Fibroblast of upper back skin (primary cell): ENCODE measurements around the gene MAGEF1.
A peak's percentile ranks its signal among the peaks of the same experiment; 100 is the strongest.

Experiments used
- DNase-seq: peaks from one replicate; pipeline ENCODE4 v3.0.0-alpha.2; 2013

The MAGEF1 gene

GRCh38 chr3:184719709-184720108, 7.8 kb upstream of the MAGEF1 start:
- DNase-seq, result no peak

- no peak for DNase-seq
These were observed 6.6 kb upstream of the MAGEF1 start for GRCh38 chr3:184718431-184718830.

- no peak for DNase-seq
These were observed 5.6 kb upstream of the MAGEF1 start for GRCh38 chr3:184717399-184717983.

GRCh38 chr3:184716622-184717398, 4.9 kb upstream of the MAGEF1 start:
- peak; percentile 71 for DNase-seq

- peak; percentile 84 for DNase-seq
These were observed 4.2 kb upstream of the MAGEF1 start for GRCh38 chr3:184715943-184716621.

GRCh38 chr3:184713521-184713920, 1.7 kb upstream of the MAGEF1 start:
- DNase-seq, result no peak

GRCh38 chr3:184713040-184713355, 1.1 kb upstream of the MAGEF1 start:
- DNase-seq, result no peak

- DNase-seq, result no peak
These were observed 580 bp upstream of the MAGEF1 start for GRCh38 chr3:184712248-184713039.

- no peak for DNase-seq
These were observed 883 bp downstream of the MAGEF1 start for GRCh38 chr3:184710870-184711492.

GRCh38 chr3:184703657-184704056, 8.2 kb downstream of the MAGEF1 start:
- DNase-seq, result no peak

- DNase-seq, result no peak
These were observed 11.1 kb downstream of the MAGEF1 start for GRCh38 chr3:184700759-184701158.

GRCh38 chr3:184697845-184698244, 14.0 kb downstream of the MAGEF1 start:
- no peak for DNase-seq

GRCh38 chr3:184696697-184697096, 15.2 kb downstream of the MAGEF1 start:
- DNase-seq, result peak; percentile 63

GRCh38 chr3:184694716-184695115, 17.1 kb downstream of the MAGEF1 start:
- no peak for DNase-seq

- no peak for DNase-seq
These were observed 17.7 kb downstream of the MAGEF1 start for GRCh38 chr3:184694133-184694665.

GRCh38 chr3:184693011-184693975, 18.6 kb downstream of the MAGEF1 start:
- no peak for DNase-seq

GRCh38 chr3:184691397-184692231, 20.2 kb downstream of the MAGEF1 start:
- DNase-seq, result peak; percentile 82

- no peak for DNase-seq
These were observed 21.5 kb downstream of the MAGEF1 start for GRCh38 chr3:184690192-184690883.

- DNase-seq, result no peak
These were observed 23.0 kb downstream of the MAGEF1 start for GRCh38 chr3:184688882-184689271.
